Keratinocyte (primary cell): ENCODE results near the gene MYT1.

ENCODE experiments used
- CTCF ChIP-seq, 3 experiments: IDR thresholded peaks in 1 of 3; conservative IDR thresholded peaks in 1 of 3; optimal IDR thresholded peaks in 1 of 3; 2 replicates in 2 of 3; 3 replicates in 1 of 3; pipeline versions ENCODE3 to v1.5.1; 2011; ENCODE audit warnings: low read length in 3 of 3, mild to moderate bottlenecking in 3 of 3, moderate library complexity in 2 of 3, control low read depth in 1 of 3, inconsistent platforms in 1 of 3; ENCODE audit not compliant: insufficient read depth in 2 of 3; ENCODE audit errors: extremely low read depth in 1 of 3
- EZH2 ChIP-seq: IDR thresholded peaks from one replicate; pipeline ENCODE4 v1.6.1; 2012; ENCODE audit warnings: inconsistent platforms, mild to moderate bottlenecking, low read length, moderate library complexity

- TF ChIP-seq CTCF (optimal IDR thresholded peaks at IDR 0.05 in 1 of 3, IDR thresholded peaks at IDR 0.05 in 1 of 3, conservative IDR thresholded peaks at IDR 0.05 in 1 of 3; ENCODE audit: extremely low read depth in 1 of 3, insufficient read depth in 2 of 3, low read length in 3 of 3) (no peak), EZH2 (no peak)
Observed at GRCh38 chr20:64244281-64244805, 80.1 kb downstream of the MYT1 start.
